Endothelial cell (in vitro differentiated cells): ENCODE results near the gene DBNDD2. TPM values are rescaled to one million over a fixed set of nuclear protein-coding genes. Genes with fewer than 3 reads are reported as not detected.

Experiments used
- DNase-seq: peaks from one replicate; pipeline ENCODE4 v3.0.0; 2021; ENCODE audit warnings: low spot score
- H3K27ac Mint-ChIP-seq: one replicate; pipeline ENCODE4 v1.8.0; 2021; ENCODE audit warnings: mixed read lengths, inconsistent platforms; ENCODE audit not compliant: unreplicated experiment
- H3K27me3 Mint-ChIP-seq: one replicate; pipeline ENCODE4 v1.8.0; 2021; ENCODE audit warnings: mild to moderate bottlenecking, moderate library complexity, mixed read lengths, inconsistent platforms; ENCODE audit not compliant: unreplicated experiment
- H3K36me3 Mint-ChIP-seq: one replicate; pipeline ENCODE4 v1.8.0; 2021; ENCODE audit warnings: mild to moderate bottlenecking, low read depth, mixed read lengths, inconsistent platforms; ENCODE audit not compliant: unreplicated experiment
- H3K4me1 Mint-ChIP-seq: one replicate; pipeline ENCODE4 v1.8.0; 2021; ENCODE audit warnings: mild to moderate bottlenecking, mixed read lengths, inconsistent platforms; ENCODE audit not compliant: unreplicated experiment
- H3K4me3 Mint-ChIP-seq: one replicate; pipeline ENCODE4 v1.8.0; 2021; ENCODE audit warnings: mild to moderate bottlenecking, mixed read lengths, inconsistent platforms; ENCODE audit not compliant: unreplicated experiment
- H3K9me3 Mint-ChIP-seq: one replicate; pipeline ENCODE4 v1.8.0; 2021; ENCODE audit warnings: mixed read lengths, inconsistent platforms; ENCODE audit not compliant: unreplicated experiment
- total RNA-seq: library from RNA; stranded (reverse); fragmentation: NEBNext Ultra II Directional; extraction: Animal tissue kit (Norgen Biotek cat#: 25700); gene quantifications from one replicate; pipeline ENCODE4 v1.2.1, GENCODE V29; 2021; ENCODE audit not compliant: unreplicated experiment
- TF ChIP-seq, protein P1 (sequence below): fragments of 200-600 bp; sonication (generic); IDR thresholded peaks from one replicate; pipeline ENCODE4 v1.5.0; 2021; ENCODE audit warnings: antibody characterized with exemption; ENCODE audit not compliant: unreplicated experiment

Gene DBNDD2
- total RNA-seq, 1 donor from 2014 or later, result 2.0 TPM

- Mint-ChIP-seq H3K27ac (no peak overlapping the region), H3K9me3 (peaks cover 10% of the 10 kb centered on the region), H3K4me1 (peaks cover 2% of the 10 kb centered on the region), H3K36me3 (peaks cover 7% of the 10 kb centered on the region), H3K27me3 (peaks cover 26% of the 10 kb centered on the region), H3K4me3 (peak overlapping the region; percentile 5)
- no peak for DNase-seq
- TF ChIP-seq, protein P1, sequence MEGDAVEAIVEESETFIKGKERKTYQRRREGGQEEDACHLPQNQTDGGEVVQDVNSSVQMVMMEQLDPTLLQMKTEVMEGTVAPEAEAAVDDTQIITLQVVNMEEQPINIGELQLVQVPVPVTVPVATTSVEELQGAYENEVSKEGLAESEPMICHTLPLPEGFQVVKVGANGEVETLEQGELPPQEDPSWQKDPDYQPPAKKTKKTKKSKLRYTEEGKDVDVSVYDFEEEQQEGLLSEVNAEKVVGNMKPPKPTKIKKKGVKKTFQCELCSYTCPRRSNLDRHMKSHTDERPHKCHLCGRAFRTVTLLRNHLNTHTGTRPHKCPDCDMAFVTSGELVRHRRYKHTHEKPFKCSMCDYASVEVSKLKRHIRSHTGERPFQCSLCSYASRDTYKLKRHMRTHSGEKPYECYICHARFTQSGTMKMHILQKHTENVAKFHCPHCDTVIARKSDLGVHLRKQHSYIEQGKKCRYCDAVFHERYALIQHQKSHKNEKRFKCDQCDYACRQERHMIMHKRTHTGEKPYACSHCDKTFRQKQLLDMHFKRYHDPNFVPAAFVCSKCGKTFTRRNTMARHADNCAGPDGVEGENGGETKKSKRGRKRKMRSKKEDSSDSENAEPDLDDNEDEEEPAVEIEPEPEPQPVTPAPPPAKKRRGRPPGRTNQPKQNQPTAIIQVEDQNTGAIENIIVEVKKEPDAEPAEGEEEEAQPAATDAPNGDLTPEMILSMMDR, result no peak
These were observed 3.7 kb upstream of the DBNDD2 start for GRCh38 chr20:45404438-45404837.

- TF ChIP-seq, protein P1, result no peak
- peaks cover 4% of the 10 kb centered on the region for H3K9me3 Mint-ChIP-seq
- no peak overlapping the region for H3K27ac Mint-ChIP-seq
- H3K27me3 Mint-ChIP-seq, result peaks cover 26% of the 10 kb centered on the region
- peak overlapping the region; percentile 51 for H3K4me3 Mint-ChIP-seq
- peaks cover 2% of the 10 kb centered on the region for H3K4me1 Mint-ChIP-seq
- peaks cover 10% of the 10 kb centered on the region for H3K36me3 Mint-ChIP-seq
- no peak for DNase-seq
These were observed 2.4 kb upstream of the DBNDD2 start for GRCh38 chr20:45405571-45406259.

DNA sequence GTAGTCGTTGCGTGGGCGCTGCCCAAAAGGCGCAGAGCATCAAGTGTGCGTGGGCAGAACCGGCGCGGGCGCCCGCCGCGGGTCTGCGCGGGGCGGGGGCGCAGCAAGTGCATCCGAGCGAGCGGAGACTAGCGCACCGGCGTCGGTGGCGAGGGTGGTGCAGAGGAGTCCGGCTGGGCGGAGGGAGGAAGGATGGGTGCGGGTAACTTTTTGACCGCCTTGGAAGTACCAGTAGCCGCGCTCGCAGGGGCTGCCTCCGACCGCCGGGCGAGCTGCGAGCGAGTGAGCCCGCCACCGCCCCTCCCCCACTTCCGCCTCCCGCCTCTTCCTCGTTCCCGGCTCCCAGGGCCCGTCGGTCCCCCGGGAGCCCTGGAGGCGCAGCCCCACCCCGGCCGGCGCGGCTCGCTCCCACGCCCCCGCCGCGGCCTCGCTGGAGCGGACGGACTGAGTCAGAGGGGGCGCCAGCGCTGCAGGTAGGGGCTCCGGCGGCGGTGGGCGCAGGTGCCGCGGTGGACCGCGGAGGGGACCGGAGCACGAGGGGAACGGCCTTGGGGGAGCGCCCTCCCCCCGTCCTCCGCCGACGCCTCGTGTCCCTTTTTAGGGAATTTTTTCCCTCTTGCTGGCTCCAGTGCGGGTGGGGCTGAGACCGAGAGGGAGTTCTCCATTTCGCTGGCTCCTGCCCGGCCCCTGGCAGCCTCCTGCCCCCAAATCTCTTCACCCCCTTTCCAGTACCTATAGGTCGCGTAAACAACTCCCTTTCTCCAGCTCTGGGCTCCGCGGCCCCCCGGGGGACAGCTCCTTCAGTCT, 1.6 kb upstream of the DBNDD2 start:
- peak; percentile 28 for DNase-seq
- H3K36me3 Mint-ChIP-seq, result peaks cover 10% of the 10 kb centered on the region
- H3K4me1 Mint-ChIP-seq, result peaks cover 2% of the 10 kb centered on the region
- peak overlapping the region; percentile 69 for H3K4me3 Mint-ChIP-seq
- TF ChIP-seq, protein P1, result no peak
- peaks cover 4% of the 10 kb centered on the region for H3K9me3 Mint-ChIP-seq
- H3K27me3 Mint-ChIP-seq, result peaks cover 26% of the 10 kb centered on the region
- H3K27ac Mint-ChIP-seq, result no peak overlapping the region

- DNase-seq, result peak; percentile 30
- H3K9me3 Mint-ChIP-seq, result no peaks in the 10 kb centered on the region
- H3K36me3 Mint-ChIP-seq, result peaks cover 3% of the 10 kb centered on the region
- H3K4me1 Mint-ChIP-seq, result peaks cover 2% of the 10 kb centered on the region
- TF ChIP-seq, protein P1, result no peak
- peak overlapping the region; percentile 69 for H3K4me3 Mint-ChIP-seq
- H3K27ac Mint-ChIP-seq, result no peak overlapping the region
- peaks cover 22% of the 10 kb centered on the region for H3K27me3 Mint-ChIP-seq
These were observed 883 bp upstream of the DBNDD2 start for GRCh38 chr20:45407067-45407745.
